GM12801 (cell line): Measurements from ENCODE around the gene KCTD6.

Experiments used
- TF ChIP-seq, protein P1 (sequence below): IDR thresholded peaks from one replicate; pipeline ENCODE4 v1.5.1; 2011; ENCODE audit warnings: control low read depth; ENCODE audit not compliant: insufficient read length; ENCODE audit errors: extremely low read depth

The KCTD6 gene

DNA sequence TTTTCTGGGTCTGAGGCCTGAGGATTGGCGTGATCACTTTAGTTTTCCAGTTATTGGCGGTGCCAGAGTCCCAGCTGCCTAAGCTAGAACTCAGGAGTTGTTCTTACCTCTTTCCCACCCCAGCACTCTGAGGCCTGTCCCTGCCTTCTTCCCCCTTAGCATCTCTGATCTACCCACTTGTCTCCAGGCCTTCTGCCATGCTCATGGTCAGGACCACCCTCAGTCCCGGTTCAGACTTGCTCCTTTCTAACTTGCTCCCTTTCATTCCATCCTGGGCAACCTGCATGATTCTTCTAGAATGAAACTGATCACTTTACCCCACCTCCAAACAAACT lies 29.4 kb downstream of the KCTD6 start:
- TF ChIP-seq, protein P1, sequence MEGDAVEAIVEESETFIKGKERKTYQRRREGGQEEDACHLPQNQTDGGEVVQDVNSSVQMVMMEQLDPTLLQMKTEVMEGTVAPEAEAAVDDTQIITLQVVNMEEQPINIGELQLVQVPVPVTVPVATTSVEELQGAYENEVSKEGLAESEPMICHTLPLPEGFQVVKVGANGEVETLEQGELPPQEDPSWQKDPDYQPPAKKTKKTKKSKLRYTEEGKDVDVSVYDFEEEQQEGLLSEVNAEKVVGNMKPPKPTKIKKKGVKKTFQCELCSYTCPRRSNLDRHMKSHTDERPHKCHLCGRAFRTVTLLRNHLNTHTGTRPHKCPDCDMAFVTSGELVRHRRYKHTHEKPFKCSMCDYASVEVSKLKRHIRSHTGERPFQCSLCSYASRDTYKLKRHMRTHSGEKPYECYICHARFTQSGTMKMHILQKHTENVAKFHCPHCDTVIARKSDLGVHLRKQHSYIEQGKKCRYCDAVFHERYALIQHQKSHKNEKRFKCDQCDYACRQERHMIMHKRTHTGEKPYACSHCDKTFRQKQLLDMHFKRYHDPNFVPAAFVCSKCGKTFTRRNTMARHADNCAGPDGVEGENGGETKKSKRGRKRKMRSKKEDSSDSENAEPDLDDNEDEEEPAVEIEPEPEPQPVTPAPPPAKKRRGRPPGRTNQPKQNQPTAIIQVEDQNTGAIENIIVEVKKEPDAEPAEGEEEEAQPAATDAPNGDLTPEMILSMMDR = no peak

DNA sequence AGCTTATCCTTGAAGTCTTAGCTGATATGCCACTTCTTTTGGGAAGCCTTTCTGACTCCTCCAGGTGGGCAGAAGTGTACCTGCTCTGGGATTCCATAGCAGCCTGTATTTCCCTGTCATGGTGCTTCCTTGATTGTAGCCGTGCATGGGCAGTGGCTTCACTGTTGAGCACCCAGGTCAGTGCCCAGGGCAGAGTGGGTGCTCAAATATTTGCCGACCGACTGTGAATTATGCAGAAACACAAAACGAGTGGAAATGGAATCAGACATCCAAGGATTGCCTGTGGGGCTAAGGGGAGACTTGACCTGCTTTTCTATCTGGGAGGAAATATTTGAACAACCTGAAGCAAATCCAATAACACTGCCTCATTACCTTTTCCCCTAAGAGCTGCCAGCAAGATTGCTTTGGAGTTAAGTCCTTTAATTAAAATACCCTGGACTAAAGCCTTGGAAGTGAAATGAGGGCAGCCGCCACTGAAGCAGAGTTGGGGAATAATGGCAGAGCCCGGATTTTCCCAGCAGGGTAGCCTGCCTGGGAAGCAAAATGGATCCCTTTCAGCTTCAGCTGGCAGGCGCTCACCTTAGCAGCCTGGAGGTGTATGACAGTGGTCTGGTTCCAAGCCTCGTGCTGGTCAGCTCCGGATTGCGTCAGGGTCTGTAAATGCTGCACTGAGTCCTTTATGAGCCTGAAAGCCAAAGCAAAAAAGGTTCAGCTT lies 30.2 kb downstream of the KCTD6 start:
- TF ChIP-seq, protein P1 = no peak

DNA sequence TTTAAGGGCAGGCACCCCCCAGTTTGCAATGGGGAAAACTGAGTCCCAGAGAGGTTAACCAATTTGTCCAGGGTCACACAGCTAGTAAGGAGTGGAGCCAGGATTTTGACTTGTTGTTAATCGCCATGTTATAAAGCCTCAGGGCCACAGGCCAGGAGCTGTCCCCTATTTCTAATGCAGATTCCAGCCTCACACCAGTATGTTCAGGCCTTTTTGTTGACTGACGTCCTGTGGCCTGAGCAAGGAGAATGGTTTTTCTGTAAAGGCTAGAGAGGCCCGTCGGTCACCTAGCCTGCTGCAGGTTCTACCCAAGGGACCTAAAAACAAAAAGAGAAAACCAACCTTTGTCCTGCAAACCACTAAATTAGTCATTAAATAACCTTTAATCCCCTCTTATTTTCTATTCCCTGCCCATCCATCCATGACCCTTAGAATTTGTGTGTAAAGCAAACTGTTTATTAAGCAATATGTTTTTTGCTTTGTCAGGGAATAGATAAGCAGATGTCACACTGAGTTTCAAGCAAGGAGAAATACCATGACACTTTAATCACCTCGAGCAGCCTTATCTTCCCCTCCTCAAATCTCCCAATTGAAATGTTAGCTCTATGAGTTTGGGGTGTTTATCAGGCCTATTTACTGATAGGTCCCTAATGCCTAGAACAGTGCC lies 31.0 kb downstream of the KCTD6 start:
- TF ChIP-seq, protein P1 = no peak

DNA sequence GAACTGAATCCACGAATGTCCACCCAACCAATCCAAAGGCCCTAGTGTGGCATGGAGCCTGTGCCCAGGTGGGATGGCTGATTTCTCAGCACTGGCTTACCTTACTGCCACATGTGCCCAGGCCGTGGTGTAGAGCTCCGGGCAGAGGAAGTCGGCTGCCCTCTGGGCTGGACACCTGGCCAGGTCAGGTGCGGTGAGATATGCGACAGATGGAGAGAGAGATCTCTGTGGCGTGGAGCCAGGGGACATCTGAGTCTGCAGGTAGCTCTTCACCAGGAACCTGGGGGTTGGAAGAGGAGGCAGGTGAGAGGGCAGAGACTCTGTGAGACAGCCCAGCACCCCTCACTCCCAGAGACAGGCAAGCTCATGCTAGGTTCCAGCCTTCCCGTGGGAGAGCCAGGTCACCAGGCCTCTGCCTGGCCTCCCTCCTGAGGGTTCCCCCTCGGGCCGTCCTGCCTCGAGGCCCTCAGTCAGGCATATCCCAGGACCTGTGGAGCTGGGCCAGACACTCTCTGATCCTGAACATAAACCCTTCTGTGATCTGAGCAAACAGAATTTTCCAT lies 32.5 kb downstream of the KCTD6 start:
- TF ChIP-seq, protein P1 = no peak

DNA sequence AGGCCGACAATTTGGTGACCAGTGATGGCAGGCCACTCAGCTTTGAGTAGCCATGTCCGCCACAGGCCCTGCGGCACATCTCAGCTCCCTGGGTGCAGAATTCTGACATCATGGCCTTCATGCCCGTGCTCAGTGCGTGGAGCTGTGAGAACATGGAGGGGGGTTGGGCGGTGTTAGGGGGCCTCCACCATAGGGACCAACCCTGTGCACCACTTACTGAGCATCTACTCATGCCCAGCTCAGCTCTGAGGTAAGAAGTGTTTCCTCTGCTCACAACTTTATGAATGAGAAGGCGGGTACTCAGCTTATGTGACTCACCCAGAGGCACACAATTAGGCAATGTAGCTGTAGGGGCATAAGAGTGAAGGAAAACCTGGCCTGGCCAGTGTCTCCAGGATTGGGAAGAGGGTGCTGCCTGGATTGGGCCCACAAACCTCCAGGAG lies 34.6 kb downstream of the KCTD6 start:
- TF ChIP-seq, protein P1 = no peak

DNA sequence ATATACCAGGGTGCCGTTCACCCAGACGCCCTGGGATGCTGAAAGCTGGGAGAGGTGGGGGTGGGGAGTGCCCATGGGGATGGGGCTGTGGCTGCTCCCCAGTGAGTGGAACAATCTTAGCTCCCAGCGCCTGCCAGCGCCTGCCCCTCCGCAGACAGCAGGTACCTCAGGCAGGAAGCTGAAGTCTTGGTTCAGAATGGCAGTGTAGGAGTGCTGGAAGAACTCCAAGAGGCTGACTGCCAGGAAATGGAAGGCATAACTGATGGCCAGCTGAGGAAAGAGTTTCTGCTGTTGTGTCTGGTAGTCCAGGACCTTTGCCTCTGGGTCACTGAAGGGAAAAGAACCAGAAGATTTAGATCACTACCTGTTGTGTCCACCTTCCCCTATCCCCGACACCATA lies 36.7 kb downstream of the KCTD6 start:
- TF ChIP-seq, protein P1 = no peak

DNA sequence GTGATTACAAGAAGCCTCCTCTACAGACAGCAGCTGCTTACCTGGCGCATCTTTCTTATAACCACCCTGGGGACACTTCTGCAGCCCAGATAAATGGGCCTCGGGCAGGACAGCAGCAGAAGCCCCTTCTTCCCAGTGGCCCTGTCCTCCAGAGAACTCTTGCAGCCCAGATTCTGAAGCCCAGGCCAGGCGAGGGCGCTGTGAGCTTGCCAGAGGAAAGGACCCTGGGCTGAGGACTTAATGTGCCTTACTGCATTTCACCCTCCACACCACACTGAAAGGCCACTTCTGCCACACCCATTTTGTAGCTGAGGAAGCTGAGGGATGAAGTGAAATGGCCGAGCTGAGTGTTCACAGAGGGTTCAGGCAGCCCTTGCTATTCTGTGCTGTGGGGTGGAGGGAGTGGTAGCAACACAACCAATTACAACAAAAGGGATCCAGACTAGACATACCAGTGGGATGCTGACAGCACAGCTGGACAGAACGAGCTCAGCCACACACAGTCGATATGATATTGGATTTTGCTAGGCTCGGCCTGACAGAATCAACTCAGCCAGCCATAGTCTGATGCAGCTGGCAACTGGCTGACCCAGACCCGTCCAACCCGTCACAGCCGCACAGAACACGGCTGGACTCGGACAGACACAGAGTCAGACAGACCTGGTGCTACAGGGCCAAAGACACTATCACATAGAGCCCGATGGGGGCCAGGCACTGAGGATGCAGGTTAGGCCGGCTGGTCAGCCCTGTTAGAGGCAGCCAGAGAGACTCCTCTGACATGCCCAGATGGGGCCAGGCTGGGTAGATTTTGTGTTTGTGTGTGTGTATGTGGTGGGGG lies 37.8 kb downstream of the KCTD6 start:
- TF ChIP-seq, protein P1 = no peak
